Natural killer cell (primary cell): Measurements from ENCODE around the gene DPP4. TPM values are rescaled to one million over a fixed set of nuclear protein-coding genes. Genes with fewer than 3 reads are reported as not detected.

Experiments
- ATAC-seq, 3 donors: fragments of 150-1000 bp in 2 of 3; fragments of 200-7000 bp in 1 of 3; cut with Tn5 transposase; 1 replicate in 1 of 3; 2 replicates in 2 of 3; pipeline ENCODE4 v1.10.0; 2021; ENCODE audit warnings: mild to moderate bottlenecking in 2 of 3, moderate library complexity in 2 of 3
- DNase-seq, 2 donors: peaks; one replicate each; pipeline versions ENCODE4 v3.0.0 to v3.0.0-alpha.2; 2013 to 2021; ENCODE audit warnings: mixed read lengths in 1 of 2
- H3K27ac ChIP-seq: one replicate; pipeline ENCODE4 v1.5.1; 2013; ENCODE audit warnings: mild to moderate bottlenecking, low read length
- H3K27me3 ChIP-seq: one replicate; pipeline ENCODE4 v1.6.1; 2013; ENCODE audit warnings: low read length; ENCODE audit not compliant: control insufficient read depth, insufficient read depth
- H3K36me3 ChIP-seq: one replicate; pipeline ENCODE4 v1.6.1; 2013; ENCODE audit warnings: low read length; ENCODE audit not compliant: control insufficient read depth, insufficient read depth
- H3K4me1 ChIP-seq: one replicate; pipeline ENCODE4 v1.6.1; 2013; ENCODE audit warnings: low read length; ENCODE audit not compliant: control insufficient read depth, insufficient read depth
- H3K4me3 ChIP-seq: one replicate; pipeline ENCODE4 v1.5.1; 2013; ENCODE audit warnings: low read length
- H3K9me3 ChIP-seq: one replicate; pipeline ENCODE4 v1.6.1; 2013; ENCODE audit warnings: low read length; ENCODE audit not compliant: control insufficient read depth, insufficient read depth
- H3K27ac Mint-ChIP-seq, 2 donors: one replicate each; pipeline ENCODE4 v1.8.0; 2022; ENCODE audit warnings: mild to moderate bottlenecking in 2 of 2, mixed read lengths in 2 of 2, moderate library complexity in 1 of 2
- H3K27me3 Mint-ChIP-seq, 2 donors: one replicate each; pipeline ENCODE4 v1.8.0; 2022; ENCODE audit warnings: low read depth in 2 of 2, mixed read lengths in 2 of 2
- H3K36me3 Mint-ChIP-seq: one replicate; pipeline ENCODE4 v1.8.0; 2022; ENCODE audit warnings: mixed read lengths
- H3K4me1 Mint-ChIP-seq, 2 donors: one replicate each; pipeline ENCODE4 v1.8.0; 2022; ENCODE audit warnings: mixed read lengths in 2 of 2
- H3K4me3 Mint-ChIP-seq: one replicate; pipeline ENCODE4 v1.8.0; 2022; ENCODE audit warnings: mild to moderate bottlenecking, moderate library complexity, mixed read lengths
- H3K9me3 Mint-ChIP-seq, 2 donors: one replicate each; pipeline ENCODE4 v1.8.0; 2022; ENCODE audit warnings: mixed read lengths in 2 of 2
- WGBS: methylation state at CpG from one replicate; pipeline ENCODE4 v1.1.7; 2013; ENCODE audit warnings: missing lambda C conversion rate; ENCODE audit not compliant: insufficient coverage; 5-methylcytosine and 5-hydroxymethylcytosine counted together
- intact Hi-C: fragments of 100-400 bp; cut with micrococcal nuclease; formaldehyde crosslinking; loops from one replicate; pipeline ENCODE4 v1.14.2; 2022
- total RNA-seq, 4 donors: library from RNA; stranded (reverse); fragments of 120-200 nt in 1 of 4; gene quantifications; one replicate each; pipeline versions ENCODE4 v1.2.3 to v1.2.4, GENCODE V29; 2013 to 2022
- TF ChIP-seq, protein P1 (sequence below): fragments of 200-600 bp; IDR thresholded peaks from one replicate; pipeline ENCODE4 v1.8.0; 2022; ENCODE audit warnings: antibody characterized with exemption

The DPP4 gene
- total RNA-seq, 3 donors from 2014 or later (not counting 1 experiment from before 2014, with no cell fraction given), result 1.8 to 2.3 (median 1.8) TPM

GRCh38 chr2:162082681-162083080 lies 8.7 kb upstream of the DPP4 start:
- DNase-seq, result no peak
- Mint-ChIP-seq H3K27ac (no peak overlapping the region), H3K4me1 (no peaks in the 10 kb centered on the region), H3K4me3 (no peak overlapping the region), H3K27me3 (no peaks in the 10 kb centered on the region), H3K36me3 (peaks cover 8% of the 10 kb centered on the region), H3K9me3 (no peaks in the 10 kb centered on the region)
- ATAC-seq, result no peak
- Histone ChIP-seq H3K4me3 (no peak overlapping the region), H3K27me3 (no peaks in the 10 kb centered on the region), H3K36me3 (no peaks in the 10 kb centered on the region), H3K4me1 (no peaks in the 10 kb centered on the region), H3K9me3 (peaks cover 13% of the 10 kb centered on the region), H3K27ac (no peak overlapping the region)
- WGBS, result 88% methylated on average over 3 of the region's 3 CpGs
- TF ChIP-seq, protein P1, sequence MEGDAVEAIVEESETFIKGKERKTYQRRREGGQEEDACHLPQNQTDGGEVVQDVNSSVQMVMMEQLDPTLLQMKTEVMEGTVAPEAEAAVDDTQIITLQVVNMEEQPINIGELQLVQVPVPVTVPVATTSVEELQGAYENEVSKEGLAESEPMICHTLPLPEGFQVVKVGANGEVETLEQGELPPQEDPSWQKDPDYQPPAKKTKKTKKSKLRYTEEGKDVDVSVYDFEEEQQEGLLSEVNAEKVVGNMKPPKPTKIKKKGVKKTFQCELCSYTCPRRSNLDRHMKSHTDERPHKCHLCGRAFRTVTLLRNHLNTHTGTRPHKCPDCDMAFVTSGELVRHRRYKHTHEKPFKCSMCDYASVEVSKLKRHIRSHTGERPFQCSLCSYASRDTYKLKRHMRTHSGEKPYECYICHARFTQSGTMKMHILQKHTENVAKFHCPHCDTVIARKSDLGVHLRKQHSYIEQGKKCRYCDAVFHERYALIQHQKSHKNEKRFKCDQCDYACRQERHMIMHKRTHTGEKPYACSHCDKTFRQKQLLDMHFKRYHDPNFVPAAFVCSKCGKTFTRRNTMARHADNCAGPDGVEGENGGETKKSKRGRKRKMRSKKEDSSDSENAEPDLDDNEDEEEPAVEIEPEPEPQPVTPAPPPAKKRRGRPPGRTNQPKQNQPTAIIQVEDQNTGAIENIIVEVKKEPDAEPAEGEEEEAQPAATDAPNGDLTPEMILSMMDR, result no peak
- intact Hi-C loops, result no loop called here

- no peak for ATAC-seq
- H3K9me3 Mint-ChIP-seq, result no peaks in the 10 kb centered on the region
These were observed 8.0 kb upstream of the DPP4 start for GRCh38 chr2:162082036-162082435.

GRCh38 chr2:162079514-162079913 lies 5.5 kb upstream of the DPP4 start:
- no peaks in the 10 kb centered on the region for H3K36me3 ChIP-seq
- no peak for DNase-seq
- Mint-ChIP-seq H3K27me3 (peaks cover 9 to 21% of the 10 kb centered on the region in 2 donors), H3K27ac (no peak overlapping the region), H3K4me1 (no peaks in the 10 kb centered on the region), H3K9me3 (no peaks in the 10 kb centered on the region), H3K4me3 (no peak overlapping the region), H3K36me3 (peaks cover 8% of the 10 kb centered on the region)
- no peak overlapping the region for H3K4me3 ChIP-seq
- H3K27me3 ChIP-seq, result no peaks in the 10 kb centered on the region
- intact Hi-C loops, result no loop called here
- H3K4me1 ChIP-seq, result peaks cover under 1% of the 10 kb centered on the region
- ATAC-seq, result no peak
- TF ChIP-seq, protein P1, result no peak
- peaks cover 13% of the 10 kb centered on the region for H3K9me3 ChIP-seq
- WGBS, result 71% methylated on average over 2 of the region's 2 CpGs
- no peak overlapping the region for H3K27ac ChIP-seq

More at GRCh38 chr2:162082036-162082435, 8.0 kb upstream of the DPP4 start:
- DNase-seq, result no peak
- Mint-ChIP-seq H3K4me1 (no peaks in the 10 kb centered on the region), H3K36me3 (peaks cover 8% of the 10 kb centered on the region), H3K4me3 (no peak overlapping the region), H3K27ac (no peak overlapping the region), H3K27me3 (no peaks in the 10 kb centered on the region)
- H3K36me3 ChIP-seq, result no peaks in the 10 kb centered on the region
- no peaks in the 10 kb centered on the region for H3K27me3 ChIP-seq
- intact Hi-C loops, result no loop called here
- no peaks in the 10 kb centered on the region for H3K4me1 ChIP-seq
- WGBS, result 100% methylated on average over 1 of the region's 1 CpG
- TF ChIP-seq, protein P1, result no peak
- H3K4me3 ChIP-seq, result no peak overlapping the region
- H3K27ac ChIP-seq, result no peak overlapping the region
- peaks cover 13% of the 10 kb centered on the region for H3K9me3 ChIP-seq

GRCh38 chr2:162075689-162076132 lies 1.7 kb upstream of the DPP4 start:
- WGBS, result 92% methylated on average over 2 of the region's 2 CpGs
- no peak overlapping the region for H3K27ac ChIP-seq
- TF ChIP-seq, protein P1, result no peak
- H3K9me3 ChIP-seq, result peaks cover 13% of the 10 kb centered on the region
- no peak overlapping the region for H3K4me3 Mint-ChIP-seq
- peaks cover 0 to 14% of the 10 kb centered on the region in 2 donors for H3K4me1 Mint-ChIP-seq
- no peaks in the 10 kb centered on the region for H3K27me3 ChIP-seq
- intact Hi-C loops, result no loop called here
- ATAC-seq (no peak), DNase-seq (no peak)
- H3K27ac Mint-ChIP-seq, result no peak overlapping the region
- H3K36me3 ChIP-seq, result no peaks in the 10 kb centered on the region
- peaks cover 8% of the 10 kb centered on the region for H3K36me3 Mint-ChIP-seq
- H3K4me3 ChIP-seq, result no peak overlapping the region
- no peaks in the 10 kb centered on the region for H3K9me3 Mint-ChIP-seq
- peaks cover 24 to 41% of the 10 kb centered on the region in 2 donors for H3K27me3 Mint-ChIP-seq
- H3K4me1 ChIP-seq, result peaks cover 14% of the 10 kb centered on the region
